Ecto neural progenitor cell (in vitro differentiated cells): ENCODE measurements around the gene PDGFA.

Experiments
- DNase-seq: peaks from one replicate; pipeline ENCODE4 v3.0.0-alpha.2; 2018; ENCODE audit warnings: low spot score

PDGFA gene

GRCh38 chr7:473870-474604, 45.6 kb downstream of the PDGFA start:
- DNase-seq, result no peak

GRCh38 chr7:473211-473734, 46.4 kb downstream of the PDGFA start:
- no peak for DNase-seq

- DNase-seq, result no peak
These were observed 47.0 kb downstream of the PDGFA start for GRCh38 chr7:472640-472957.

DNA sequence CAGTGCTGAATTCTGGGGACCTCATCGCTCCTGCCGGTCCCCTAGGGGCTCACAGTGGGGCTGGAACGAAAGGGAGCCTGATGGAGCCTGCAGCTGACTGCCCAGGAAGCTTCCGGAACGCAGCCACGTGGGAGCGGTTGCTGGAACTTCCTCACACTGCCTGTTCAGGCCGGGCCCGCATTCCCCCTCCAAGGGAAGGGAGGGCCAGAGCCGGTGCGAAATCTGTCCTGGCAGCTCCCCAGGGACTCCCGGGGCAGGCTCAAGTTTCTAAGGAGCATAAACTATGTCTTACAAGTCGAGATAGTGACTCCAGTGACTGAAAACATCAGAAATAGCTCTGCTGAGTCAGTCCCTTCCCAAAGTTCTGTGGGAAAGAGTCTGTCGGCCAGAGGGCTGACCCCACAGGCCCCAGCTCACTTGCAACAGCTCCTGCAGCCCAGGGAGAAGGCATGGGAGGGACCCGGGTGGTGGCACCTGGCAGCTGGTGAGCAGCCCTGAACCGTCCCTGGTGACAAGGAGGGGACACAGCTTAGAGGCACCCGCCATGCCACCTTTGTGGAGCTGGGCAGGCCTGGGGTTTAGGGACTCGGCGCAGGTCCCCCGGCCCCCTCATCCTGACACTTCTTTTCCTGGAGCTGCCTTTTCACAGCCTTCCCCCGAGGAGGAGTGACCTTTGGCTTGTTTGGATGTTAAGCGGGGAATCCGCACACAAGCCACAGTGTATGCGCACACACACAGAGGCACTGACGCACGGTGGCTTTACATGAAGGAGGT, 47.6 kb downstream of the PDGFA start:
- DNase-seq, result no peak

- DNase-seq, result no peak
These were observed 48.3 kb downstream of the PDGFA start for GRCh38 chr7:471191-471865.

- no peak for DNase-seq
These were observed 50.1 kb downstream of the PDGFA start for GRCh38 chr7:469563-469961.

DNA sequence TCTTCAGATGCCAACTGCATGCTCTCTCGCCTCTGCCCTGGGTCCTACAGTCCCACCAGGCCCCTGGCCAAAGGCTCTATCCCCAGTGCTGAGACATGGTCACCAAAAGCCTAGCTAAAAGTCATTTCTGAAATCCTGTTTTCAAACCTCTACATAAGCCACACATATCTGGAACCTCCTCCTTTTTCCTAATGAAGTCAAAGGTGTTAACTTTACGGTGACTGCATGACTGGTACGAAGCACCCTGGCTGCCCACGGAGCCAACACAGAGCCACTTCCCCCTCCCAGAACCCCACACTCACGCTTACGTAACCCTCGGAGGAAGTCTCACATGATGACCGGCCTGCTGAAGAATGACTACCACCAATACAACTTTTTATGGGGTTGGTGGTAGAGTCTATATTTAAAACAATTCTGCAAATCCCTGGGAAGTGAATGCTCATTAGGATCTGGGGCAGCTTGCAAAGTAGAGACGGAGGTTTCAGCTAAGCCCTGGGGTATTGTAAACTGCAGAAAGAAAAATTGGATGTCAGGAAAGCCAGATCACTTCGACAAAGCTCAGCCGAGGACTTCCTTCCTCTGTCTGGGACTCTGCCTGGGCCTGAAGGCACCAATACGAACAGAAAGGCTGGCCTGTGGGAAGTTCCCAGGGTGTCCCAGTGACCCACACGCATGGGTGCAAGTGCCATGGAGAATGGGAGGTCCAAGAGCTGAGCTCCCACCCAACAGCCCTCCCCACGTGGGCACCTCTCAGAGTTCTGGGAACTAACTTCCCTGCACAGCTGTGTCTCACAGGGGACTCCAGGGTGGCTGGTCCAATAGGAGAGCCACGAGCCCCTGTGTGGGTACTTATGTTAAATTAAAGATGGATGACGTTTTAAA, 50.7 kb downstream of the PDGFA start:
- no peak for DNase-seq

DNA sequence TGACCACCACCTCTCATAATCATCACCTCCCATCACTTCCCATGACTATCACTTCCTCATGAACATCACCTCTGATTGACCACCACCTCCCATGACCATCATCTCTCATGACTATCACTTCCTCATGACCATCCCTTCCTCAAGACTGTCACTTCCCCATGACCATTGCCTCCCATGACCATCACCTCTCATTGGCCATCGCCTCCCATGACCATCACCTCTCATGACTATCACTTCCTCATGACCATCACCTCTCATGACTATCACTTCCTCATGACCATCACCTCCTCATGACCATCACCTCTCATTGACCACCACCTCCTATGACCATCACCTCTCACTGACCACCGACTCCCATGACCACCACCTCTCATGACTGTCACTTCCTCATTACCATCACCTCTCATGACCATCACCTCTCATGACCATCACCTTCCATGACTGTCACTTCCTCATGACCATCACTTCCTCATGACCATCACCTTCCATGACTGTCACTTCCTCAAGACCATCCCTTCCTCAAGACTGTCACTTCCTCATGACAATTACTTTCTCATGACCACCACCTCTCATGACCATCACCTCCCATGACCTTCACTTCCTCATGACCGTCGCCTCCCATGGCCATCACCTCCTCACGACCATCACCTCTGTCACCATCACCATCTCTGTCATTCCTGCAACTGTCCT, 51.6 kb downstream of the PDGFA start:
- DNase-seq, result no peak

DNA sequence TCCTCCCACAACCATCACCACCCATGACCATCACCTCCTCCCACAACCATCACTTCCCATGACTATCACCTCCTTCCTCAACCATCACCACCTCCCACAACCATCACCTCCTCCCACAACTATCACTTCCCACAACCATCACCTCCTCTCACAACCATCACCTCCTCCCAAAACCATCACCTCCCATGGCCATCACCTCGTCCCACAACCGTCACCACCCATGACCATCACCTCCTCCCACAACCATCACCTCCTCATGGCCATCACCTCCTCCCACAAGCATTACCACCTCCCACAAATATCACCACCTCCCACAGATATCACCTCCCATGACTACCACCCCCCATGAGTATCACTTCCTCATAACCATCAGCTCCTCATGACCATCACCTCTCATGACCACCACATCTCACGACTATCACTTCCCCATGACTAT, 52.2 kb downstream of the PDGFA start:
- DNase-seq, result no peak

DNA sequence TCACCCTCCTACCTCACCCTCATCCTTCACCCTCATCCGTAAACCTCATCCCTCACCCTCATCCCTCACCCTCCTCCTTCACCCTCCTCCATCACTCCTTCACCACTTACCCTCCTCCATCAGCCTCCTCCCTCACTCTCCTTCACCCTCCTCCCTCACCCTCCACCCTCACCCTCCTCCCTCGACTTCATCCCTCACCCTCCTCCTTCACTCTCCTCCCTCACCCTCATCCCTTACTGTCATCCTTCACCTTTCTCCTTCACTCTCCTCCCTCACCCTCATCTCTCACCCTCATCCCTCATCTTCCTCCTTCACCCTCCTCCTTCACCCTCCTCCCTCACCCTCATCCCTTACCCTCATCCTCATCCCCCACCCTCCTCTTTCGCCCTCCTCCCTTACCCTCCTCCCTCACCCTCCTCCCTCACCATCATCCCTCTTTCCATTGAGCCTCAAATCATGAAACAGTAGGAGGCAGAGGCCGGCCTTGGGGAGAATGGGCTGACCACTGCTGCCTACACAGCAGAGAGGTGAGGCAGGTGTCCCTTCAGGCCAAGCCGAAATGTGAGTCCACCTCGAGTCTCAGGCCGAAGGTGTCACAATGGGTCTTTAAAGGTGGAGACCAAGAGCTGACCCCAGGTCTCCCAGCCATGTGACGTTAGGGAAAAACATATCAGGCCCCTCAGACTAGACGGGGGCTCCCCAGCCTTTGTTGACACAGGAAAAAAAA, 53.0 kb downstream of the PDGFA start:
- DNase-seq, result no peak

- DNase-seq, result no peak
These were observed 53.8 kb downstream of the PDGFA start for GRCh38 chr7:465710-466400.

- DNase-seq, result no peak
These were observed 54.9 kb downstream of the PDGFA start for GRCh38 chr7:464454-465401.

DNA sequence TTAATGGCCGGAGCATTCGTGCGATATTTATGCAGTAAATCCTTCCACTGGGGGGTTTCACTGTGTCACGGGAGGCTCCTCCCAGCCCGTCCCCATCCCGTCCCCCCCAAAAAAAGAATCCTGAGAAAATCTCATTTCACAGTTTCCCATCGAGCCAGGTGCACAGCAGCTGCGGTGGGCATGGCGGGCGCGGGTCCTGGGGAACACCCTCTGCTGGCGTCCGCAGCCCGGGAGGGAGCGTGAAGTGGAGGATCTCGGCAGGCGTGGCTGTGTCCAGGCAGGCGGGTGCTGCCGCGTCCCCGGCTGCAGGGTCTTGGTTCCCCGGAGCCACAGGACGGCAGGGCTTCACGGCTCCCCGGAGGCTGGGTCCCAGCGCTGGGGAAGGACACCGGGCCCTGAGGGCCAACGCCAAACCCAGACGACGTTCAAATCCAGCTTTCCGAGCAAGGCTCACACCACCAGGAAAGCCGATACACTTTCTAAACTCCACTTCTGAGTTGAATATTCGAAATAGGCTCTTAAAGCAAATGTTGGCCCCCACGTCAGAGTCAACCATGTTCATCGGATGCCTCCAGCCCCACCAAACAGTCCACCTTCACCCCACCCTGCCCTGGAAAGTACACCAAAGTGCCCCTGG, 55.7 kb downstream of the PDGFA start:
- DNase-seq, result no peak

DNA sequence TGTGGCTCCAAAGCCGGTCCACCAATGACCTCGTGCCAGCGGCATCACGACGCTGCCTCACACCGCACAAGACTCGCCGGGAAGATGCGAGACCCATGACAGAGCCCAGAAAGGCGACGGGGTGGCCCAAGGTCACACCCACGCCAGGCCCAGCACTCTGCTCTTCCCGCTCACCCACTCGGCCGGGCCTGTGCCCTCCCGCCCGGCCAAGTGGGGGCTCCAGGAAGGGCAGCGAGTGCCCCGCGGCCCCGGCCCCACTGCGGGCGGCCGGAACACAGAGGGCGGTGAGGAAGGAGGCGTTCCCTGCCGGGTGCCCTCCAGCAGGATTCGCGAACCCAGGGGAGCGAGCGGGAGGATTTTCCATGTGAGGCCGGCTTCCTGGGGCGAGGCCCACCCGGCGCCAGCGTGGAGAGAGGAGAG, 56.3 kb downstream of the PDGFA start:
- DNase-seq, result no peak

- DNase-seq, result no peak
These were observed 57.2 kb downstream of the PDGFA start for GRCh38 chr7:462173-463103.

DNA sequence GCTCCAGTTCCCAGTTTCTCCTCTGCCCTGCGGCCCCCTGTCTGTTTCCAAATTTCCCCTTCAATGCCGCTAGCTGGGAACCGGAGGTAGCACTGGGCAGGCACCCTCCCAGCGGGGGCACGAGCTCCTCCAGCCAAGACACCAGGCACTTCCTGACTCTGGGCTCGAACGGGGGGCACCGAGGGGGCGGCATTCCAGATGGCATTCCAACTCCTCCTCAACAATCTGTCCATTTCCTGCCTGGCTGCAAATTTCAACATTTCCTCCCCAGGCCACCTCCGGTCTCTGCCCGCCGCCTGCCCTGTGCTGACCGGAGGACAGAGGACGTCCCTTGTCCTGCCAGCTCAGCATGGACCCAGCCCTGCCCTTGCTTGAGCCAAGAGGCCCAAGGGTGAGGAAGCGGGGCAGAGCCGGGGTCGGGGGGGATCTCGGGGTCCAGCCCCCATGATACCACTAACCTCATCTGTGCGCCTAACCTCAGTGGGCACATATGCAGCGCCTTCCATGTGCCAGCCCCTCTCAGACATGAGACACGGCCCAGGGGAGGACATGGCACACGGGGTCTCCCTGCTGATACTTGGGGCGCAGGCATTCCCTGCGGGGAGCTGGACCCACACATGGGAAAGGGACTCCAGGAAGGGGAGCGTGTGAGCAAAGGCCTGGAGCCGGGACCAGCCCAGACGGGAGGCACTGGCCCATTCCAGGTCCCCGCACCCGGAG, 58.0 kb downstream of the PDGFA start:
- no peak for DNase-seq

DNA sequence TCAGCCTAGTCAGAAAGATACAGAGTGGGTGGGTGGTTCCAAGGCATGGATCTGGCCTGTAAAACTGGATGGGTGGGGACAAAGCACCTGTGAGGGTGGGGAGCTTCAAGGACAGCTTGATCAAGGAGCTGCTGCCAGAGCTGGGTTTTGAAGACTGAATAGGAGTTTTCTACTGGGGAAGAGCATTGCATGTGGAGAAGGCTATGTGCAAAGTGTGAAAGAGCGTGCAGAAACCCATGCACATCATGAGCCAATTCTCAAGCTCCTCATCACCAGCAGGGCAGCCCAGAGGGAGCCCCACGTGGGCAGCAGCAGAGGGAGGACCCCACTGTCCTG, 58.6 kb downstream of the PDGFA start:
- no peak for DNase-seq
